Measurements from ENCODE around the gene SSH2.

- TF ChIP-seq, protein P1, sequence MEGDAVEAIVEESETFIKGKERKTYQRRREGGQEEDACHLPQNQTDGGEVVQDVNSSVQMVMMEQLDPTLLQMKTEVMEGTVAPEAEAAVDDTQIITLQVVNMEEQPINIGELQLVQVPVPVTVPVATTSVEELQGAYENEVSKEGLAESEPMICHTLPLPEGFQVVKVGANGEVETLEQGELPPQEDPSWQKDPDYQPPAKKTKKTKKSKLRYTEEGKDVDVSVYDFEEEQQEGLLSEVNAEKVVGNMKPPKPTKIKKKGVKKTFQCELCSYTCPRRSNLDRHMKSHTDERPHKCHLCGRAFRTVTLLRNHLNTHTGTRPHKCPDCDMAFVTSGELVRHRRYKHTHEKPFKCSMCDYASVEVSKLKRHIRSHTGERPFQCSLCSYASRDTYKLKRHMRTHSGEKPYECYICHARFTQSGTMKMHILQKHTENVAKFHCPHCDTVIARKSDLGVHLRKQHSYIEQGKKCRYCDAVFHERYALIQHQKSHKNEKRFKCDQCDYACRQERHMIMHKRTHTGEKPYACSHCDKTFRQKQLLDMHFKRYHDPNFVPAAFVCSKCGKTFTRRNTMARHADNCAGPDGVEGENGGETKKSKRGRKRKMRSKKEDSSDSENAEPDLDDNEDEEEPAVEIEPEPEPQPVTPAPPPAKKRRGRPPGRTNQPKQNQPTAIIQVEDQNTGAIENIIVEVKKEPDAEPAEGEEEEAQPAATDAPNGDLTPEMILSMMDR (conservative IDR thresholded peaks at IDR 0.05; ENCODE audit: low read depth, low read length), result no peak
- no peak for TF ChIP-seq EZH2phosphoT487 (IDR thresholded peaks at IDR 0.05; ENCODE audit: borderline replicate concordance, low read length)
- TF ChIP-seq EZH2 (IDR thresholded peaks at IDR 0.05; ENCODE audit: low read length, unreplicated experiment), result no peak
Observed at GRCh38 chr17:29674281-29674680, 255.7 kb downstream of the SSH2 start.

Measured in PC-3 (cell line).